Fibroblast of skin of abdomen (primary cell): ENCODE data around the gene FRAT2.

Source experiments
- DNase-seq: peaks from one replicate; pipeline ENCODE4 v3.0.0-alpha.2; 2013

Gene FRAT2

GRCh38 chr10:97323501-97323900 is 11.0 kb downstream of the FRAT2 start:
- DNase-seq = no peak

GRCh38 chr10:97321804-97322190 is 12.7 kb downstream of the FRAT2 start:
- no peak for DNase-seq

- no peak for DNase-seq
Measured at GRCh38 chr10:97321032-97321803, 13.3 kb downstream of the FRAT2 start.

- DNase-seq = no peak
Measured at GRCh38 chr10:97320480-97321031, 14.0 kb downstream of the FRAT2 start.

GRCh38 chr10:97319671-97320479 is 14.7 kb downstream of the FRAT2 start:
- DNase-seq = no peak

- peak; percentile 86 for DNase-seq
Measured at GRCh38 chr10:97318772-97319651, 15.5 kb downstream of the FRAT2 start, which contains the start of gene FRAT1. Gene FRAT1, plus strand, starts transcription at chr10:97319271. Its CDS starts 183 bp downstream, at chr10:97319454.

GRCh38 chr10:97314671-97315070 is 19.9 kb downstream of the FRAT2 start:
- DNase-seq = no peak

GRCh38 chr10:97312897-97313296 is 21.6 kb downstream of the FRAT2 start:
- no peak for DNase-seq

- no peak for DNase-seq
Measured at GRCh38 chr10:97311111-97311626, 23.4 kb downstream of the FRAT2 start.

GRCh38 chr10:97307866-97308780 is 26.4 kb downstream of the FRAT2 start:
- DNase-seq = no peak

GRCh38 chr10:97307441-97307840 is 27.1 kb downstream of the FRAT2 start:
- DNase-seq = no peak

GRCh38 chr10:97302088-97302791 is 32.3 kb downstream of the FRAT2 start:
- no peak for DNase-seq

- DNase-seq = no peak
Measured at GRCh38 chr10:97300980-97301379, 33.5 kb downstream of the FRAT2 start.

GRCh38 chr10:97298223-97298571 is 36.3 kb downstream of the FRAT2 start:
- no peak for DNase-seq

- no peak for DNase-seq
Measured at GRCh38 chr10:97297556-97298222, 36.8 kb downstream of the FRAT2 start.

GRCh38 chr10:97292862-97293198 is 41.7 kb downstream of the FRAT2 start:
- no peak for DNase-seq

- peak; percentile 98 for DNase-seq
Measured at GRCh38 chr10:97292097-97292861, 42.2 kb downstream of the FRAT2 start, which contains the start of gene ARHGAP19. Gene ARHGAP19, minus strand, starts transcription at chr10:97292637. Its CDS starts 10 bp downstream, at chr10:97292627.

GRCh38 chr10:97291357-97292096 is 43.0 kb downstream of the FRAT2 start:
- no peak for DNase-seq
